Measurements from ENCODE around the gene MED13L. TPM values are rescaled to one million over a fixed set of nuclear protein-coding genes. Genes with fewer than 3 reads are reported as not detected.

Gene MED13L
- total RNA-seq, 4 donors from 2014 or later, result 158 to 247 (median 166) TPM

DNA sequence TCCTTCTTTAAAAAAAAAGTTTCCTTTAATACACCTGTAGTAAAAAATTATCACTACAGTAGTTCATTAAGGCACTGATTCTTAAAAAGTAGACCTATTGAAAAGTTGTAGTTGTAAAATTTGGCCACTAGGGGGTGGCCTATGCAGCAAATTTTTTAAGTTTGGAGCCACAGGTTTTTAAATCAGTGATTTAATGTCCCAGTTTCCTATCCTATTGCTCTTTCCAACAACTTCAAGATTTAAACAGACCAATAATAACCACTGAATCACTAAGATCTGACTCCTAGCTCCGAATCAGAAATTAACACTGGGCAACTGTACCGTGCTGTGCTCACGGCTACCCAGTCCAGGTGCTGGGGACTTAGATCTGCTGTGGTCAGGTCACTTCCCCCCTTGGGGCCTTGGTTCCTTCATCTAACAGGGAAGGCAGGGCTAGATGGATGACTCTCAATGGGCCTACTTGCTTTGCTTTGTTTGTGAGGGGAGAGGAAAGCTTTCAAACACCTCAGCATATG lies 279.3 kb downstream of the MED13L start:
- 49 to 50% methylated on average over 3 of the region's 3 CpGs for WGBS, 2 donors
- H3K4me3 ChIP-seq (ENCODE audit: low read depth, poor library complexity, severe bottlenecking), result no peak overlapping the region
- TF ChIP-seq, protein P1, sequence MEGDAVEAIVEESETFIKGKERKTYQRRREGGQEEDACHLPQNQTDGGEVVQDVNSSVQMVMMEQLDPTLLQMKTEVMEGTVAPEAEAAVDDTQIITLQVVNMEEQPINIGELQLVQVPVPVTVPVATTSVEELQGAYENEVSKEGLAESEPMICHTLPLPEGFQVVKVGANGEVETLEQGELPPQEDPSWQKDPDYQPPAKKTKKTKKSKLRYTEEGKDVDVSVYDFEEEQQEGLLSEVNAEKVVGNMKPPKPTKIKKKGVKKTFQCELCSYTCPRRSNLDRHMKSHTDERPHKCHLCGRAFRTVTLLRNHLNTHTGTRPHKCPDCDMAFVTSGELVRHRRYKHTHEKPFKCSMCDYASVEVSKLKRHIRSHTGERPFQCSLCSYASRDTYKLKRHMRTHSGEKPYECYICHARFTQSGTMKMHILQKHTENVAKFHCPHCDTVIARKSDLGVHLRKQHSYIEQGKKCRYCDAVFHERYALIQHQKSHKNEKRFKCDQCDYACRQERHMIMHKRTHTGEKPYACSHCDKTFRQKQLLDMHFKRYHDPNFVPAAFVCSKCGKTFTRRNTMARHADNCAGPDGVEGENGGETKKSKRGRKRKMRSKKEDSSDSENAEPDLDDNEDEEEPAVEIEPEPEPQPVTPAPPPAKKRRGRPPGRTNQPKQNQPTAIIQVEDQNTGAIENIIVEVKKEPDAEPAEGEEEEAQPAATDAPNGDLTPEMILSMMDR (IDR thresholded peaks at IDR 0.05), result no peak
- no peak for TF ChIP-seq POLR2A (IDR thresholded peaks at IDR 0.05)
- no peak for DNase-seq (ENCODE audit: low spot score in 2 of 2)
- intact Hi-C loops (cut with DNase I; ENCODE audit: low total_unique reads), result no loop called here

GRCh38 chr12:115993737-115994136 lies 283.8 kb downstream of the MED13L start:
- 97 to 98% methylated on average over 2 of the region's 2 CpGs for WGBS, 2 donors
- TF ChIP-seq, protein P1 (IDR thresholded peaks at IDR 0.05), result no peak
- no peak for TF ChIP-seq POLR2A (IDR thresholded peaks at IDR 0.05)
- no peak for DNase-seq (ENCODE audit: low spot score in 2 of 2)
- intact Hi-C loops (cut with DNase I; ENCODE audit: low total_unique reads), result no loop called here
- H3K4me3 ChIP-seq (ENCODE audit: low read depth, poor library complexity, severe bottlenecking), result no peak overlapping the region

DNA sequence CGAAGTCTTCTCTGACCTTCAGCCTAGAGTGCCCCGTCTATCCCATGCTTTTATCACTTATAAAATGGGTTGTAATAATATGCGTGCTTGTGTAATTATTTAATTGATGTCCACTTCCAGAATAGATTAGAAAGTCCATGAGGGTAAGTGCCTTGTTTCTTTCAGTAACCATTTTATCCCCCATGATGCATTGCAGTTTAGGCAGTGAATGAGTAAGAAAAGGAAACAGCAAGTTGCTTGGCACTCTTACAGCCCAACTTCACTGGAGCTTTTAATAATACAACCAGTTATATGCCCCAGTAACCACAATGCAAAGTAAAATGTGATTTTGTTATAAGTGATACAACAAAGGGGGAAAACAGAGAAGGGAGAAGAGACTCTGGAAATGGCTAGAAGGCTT lies 287.3 kb downstream of the MED13L start:
- 96 to 99% methylated on average over 3 of the region's 3 CpGs for WGBS, 2 donors
- DNase-seq (ENCODE audit: low spot score in 2 of 2), result no peak
- intact Hi-C loops (cut with DNase I; ENCODE audit: low total_unique reads), result no loop called here
- TF ChIP-seq POLR2A (IDR thresholded peaks at IDR 0.05), result no peak
- TF ChIP-seq, protein P1 (IDR thresholded peaks at IDR 0.05), result no peak
- no peak overlapping the region for H3K4me3 ChIP-seq (ENCODE audit: low read depth, poor library complexity, severe bottlenecking)

GRCh38 chr12:115988625-115989563 lies 288.6 kb downstream of the MED13L start:
- no peak for DNase-seq (ENCODE audit: low spot score in 2 of 2)
- TF ChIP-seq, protein P1 (IDR thresholded peaks at IDR 0.05), result no peak
- TF ChIP-seq POLR2A (IDR thresholded peaks at IDR 0.05), result no peak
- intact Hi-C loops (cut with DNase I; ENCODE audit: low total_unique reads), result no loop called here
- H3K4me3 ChIP-seq (ENCODE audit: low read depth, poor library complexity, severe bottlenecking), result no peak overlapping the region
- WGBS, 2 donors, result 81 to 83% methylated on average over 8 of the region's 8 CpGs

- intact Hi-C loops (cut with DNase I; ENCODE audit: low total_unique reads), result no loop called here
- 30 to 44% methylated on average over 2 of the region's 2 CpGs for WGBS, 2 donors
These were observed 289.3 kb downstream of the MED13L start for GRCh38 chr12:115988212-115988611.

More at GRCh38 chr12:115988212-115988611, 289.3 kb downstream of the MED13L start:
- TF ChIP-seq POLR2A (IDR thresholded peaks at IDR 0.05), result no peak
- TF ChIP-seq, protein P1 (IDR thresholded peaks at IDR 0.05), result no peak
- DNase-seq (ENCODE audit: low spot score in 2 of 2), result no peak
- H3K4me3 ChIP-seq (ENCODE audit: low read depth, poor library complexity, severe bottlenecking), result no peak overlapping the region

Data from lower leg skin (tissue), 4 donors.